H1 (cell line): ENCODE results near the gene THOP1. TPM values are rescaled to one million over a fixed set of nuclear protein-coding genes. Genes with fewer than 3 reads are reported as not detected.

Experiments used
- CTCF ChIA-PET: fragments of 300-600 bp; sonication (Branson Sonifier 250); formaldehyde crosslinking; loops from one replicate; lab custom pipeline; 2021; ENCODE audit not compliant: partially characterized antibody; lab: Charles Lee
- POLR2A ChIA-PET: fragments of 300-600 bp; sonication (Branson Sonifier 250); formaldehyde crosslinking; loops from one replicate; lab custom pipeline; 2021; ENCODE audit warnings: inconsistent platforms; ENCODE audit not compliant: partially characterized antibody; lab: Charles Lee
- DNase-seq, 2 experiments: peaks; one replicate each; pipeline versions ENCODE4 v3.0.0 to v3.0.0-alpha.2; 2010 to 2022; ENCODE audit warnings: low spot score in 2 of 2, low read depth in 1 of 2, mixed read lengths in 1 of 2
- FAIRE-seq: peaks from 2 replicates; lab custom pipeline; 2011; peaks lifted over from hg19 to GRCh38; lab: Jason Lieb, UNC
- H2AFZ ChIP-seq: 2 replicates; pipeline ENCODE4 v1.8.1; 2012; ENCODE audit warnings: low read length, inconsistent platforms
- H2AK5ac ChIP-seq: 2 replicates; pipeline ENCODE4 v1.6.1; 2013; ENCODE audit warnings: low read depth, low read length
- H2BK120ac ChIP-seq: replicated peaks from 2 replicates; pipeline ENCODE3; 2013; ENCODE audit warnings: low read depth, low read length, inconsistent platforms
- H2BK12ac ChIP-seq: 2 replicates; pipeline ENCODE4 v1.6.1; 2013; ENCODE audit warnings: low read depth, low read length
- H2BK15ac ChIP-seq: 2 replicates; pipeline ENCODE4 v1.6.1; 2013; ENCODE audit warnings: low read length
- H2BK20ac ChIP-seq: 2 replicates; pipeline ENCODE4 v1.6.1; 2013; ENCODE audit warnings: low read length
- H2BK5ac ChIP-seq: 2 replicates; pipeline ENCODE4 v1.6.1; 2013; ENCODE audit warnings: low read depth, low read length
- H3K14ac ChIP-seq: 2 replicates; pipeline ENCODE4 v1.6.1; 2013; ENCODE audit warnings: inconsistent platforms; ENCODE audit not compliant: insufficient read length
- H3K18ac ChIP-seq: 2 replicates; pipeline ENCODE4 v1.6.1; 2013; ENCODE audit warnings: low read length; ENCODE audit errors: extremely low read depth
- H3K23ac ChIP-seq: 2 replicates; pipeline ENCODE4 v1.6.1; 2013; ENCODE audit warnings: inconsistent platforms; ENCODE audit not compliant: insufficient read length
- H3K23me2 ChIP-seq: 2 replicates; pipeline ENCODE4 v1.6.1; 2013; ENCODE audit warnings: low read depth, low read length
- H3K27ac ChIP-seq: 2 replicates; pipeline ENCODE4 v1.6.1; 2011; ENCODE audit warnings: low read depth, low read length, inconsistent platforms
- H3K27me3 ChIP-seq, 4 experiments: replicated peaks in 1 of 4; 1 replicate in 1 of 4; 2 replicates in 3 of 4; pipeline versions ENCODE4 v1.6.1 to v1.8.1; 2011 to 2013; ENCODE audit warnings: low read length in 3 of 4, mild to moderate bottlenecking in 3 of 4, inconsistent platforms in 2 of 4, mixed read lengths in 2 of 4, moderate library complexity in 1 of 4; ENCODE audit not compliant: control insufficient read depth in 3 of 4, insufficient read depth in 3 of 4; ENCODE audit errors: extremely low read depth in 1 of 4
- H3K36me3 ChIP-seq, 4 experiments: 2 replicates each; pipeline versions ENCODE4 v1.6.1 to v1.8.1; 2011 to 2013; ENCODE audit warnings: mild to moderate bottlenecking in 4 of 4, low read length in 3 of 4, moderate library complexity in 2 of 4, control low read depth in 1 of 4, inconsistent platforms in 1 of 4; ENCODE audit not compliant: insufficient read depth in 4 of 4, control insufficient read depth in 2 of 4
- H3K4ac ChIP-seq: replicated peaks from 2 replicates; pipeline ENCODE3; 2013; ENCODE audit warnings: low read length, low read depth, mixed read lengths, inconsistent platforms; ENCODE audit not compliant: insufficient read length
- H3K4me1 ChIP-seq, 4 experiments: replicated peaks in 1 of 4; 1 replicate in 1 of 4; 2 replicates in 3 of 4; pipeline versions ENCODE4 v1.6.1 to v1.8.1; 2011 to 2013; ENCODE audit warnings: low read length in 3 of 4, inconsistent platforms in 2 of 4, mixed read lengths in 1 of 4; ENCODE audit not compliant: insufficient read depth in 4 of 4, control insufficient read depth in 3 of 4
- H3K4me2 ChIP-seq, 2 experiments: 2 replicates each; pipeline versions ENCODE4 v1.6.1 to v1.8.1; 2011 to 2013; ENCODE audit warnings: low read depth in 2 of 2, low read length in 2 of 2, control low read depth in 1 of 2, inconsistent platforms in 1 of 2, mild to moderate bottlenecking in 1 of 2; ENCODE audit not compliant: insufficient read depth in 1 of 2
- H3K4me3 ChIP-seq, 4 experiments: fragments of 200-600, 300-600 bp in 1 of 4; sonication (generic), shearing (Covaris generic), sonication (Bioruptor Twin) in 1 of 4; 2 replicates each; pipeline versions ENCODE4 v1.5.1 to v1.8.1; 2011 to 2016; ENCODE audit warnings: low read length in 4 of 4, low read depth in 3 of 4, control low read depth in 2 of 4, inconsistent platforms in 2 of 4, mild to moderate bottlenecking in 2 of 4, mixed read lengths in 1 of 4, moderate library complexity in 1 of 4; ENCODE audit not compliant: insufficient read depth in 2 of 4; ENCODE audit errors: extremely low read depth in 1 of 4
- H3K56ac ChIP-seq: replicated peaks from 2 replicates; pipeline ENCODE3; 2013; ENCODE audit warnings: low read depth, mild to moderate bottlenecking, mixed read lengths, low read length, inconsistent platforms; ENCODE audit not compliant: insufficient read length
- H3K79me1 ChIP-seq: 2 replicates; pipeline ENCODE4 v1.6.1; 2013; ENCODE audit warnings: low read depth, low read length, control low read depth
- H3K79me2 ChIP-seq, 2 experiments: 2 replicates each; pipeline versions ENCODE4 v1.6.1 to v1.8.1; 2012 to 2013; ENCODE audit warnings: low read length in 2 of 2, mild to moderate bottlenecking in 2 of 2, inconsistent platforms in 1 of 2; ENCODE audit not compliant: insufficient read depth in 2 of 2, control insufficient read depth in 1 of 2
- H3K9ac ChIP-seq, 4 experiments: replicated peaks in 1 of 4; 1 replicate in 1 of 4; 2 replicates in 3 of 4; pipeline versions ENCODE4 v1.6.1 to v1.8.1; 2011 to 2013; ENCODE audit warnings: low read depth in 3 of 4, low read length in 3 of 4, control low read depth in 2 of 4, mild to moderate bottlenecking in 2 of 4, moderate library complexity in 2 of 4, inconsistent platforms in 1 of 4; ENCODE audit errors: extremely low read depth in 1 of 4
- H3K9me3 ChIP-seq, 2 experiments: 2 replicates each; pipeline versions ENCODE4 v1.6.1 to v1.8.1; 2012 to 2013; ENCODE audit warnings: mild to moderate bottlenecking in 2 of 2, moderate library complexity in 2 of 2, control low read depth in 1 of 2, inconsistent platforms in 1 of 2, low read depth in 1 of 2, low read length in 1 of 2, mixed read lengths in 1 of 2; ENCODE audit not compliant: insufficient read depth in 2 of 2
- H4K20me1 ChIP-seq, 2 experiments: replicated peaks in 1 of 2; 2 replicates each; pipeline versions ENCODE3 to v1.8.1; 2011 to 2013; ENCODE audit warnings: inconsistent platforms in 2 of 2, low read length in 2 of 2, mild to moderate bottlenecking in 1 of 2; ENCODE audit not compliant: insufficient read depth in 2 of 2, control insufficient read depth in 1 of 2
- H4K5ac ChIP-seq: 2 replicates; pipeline ENCODE4 v1.6.1; 2013; ENCODE audit warnings: low read length, low read depth, mixed read lengths, inconsistent platforms; ENCODE audit not compliant: insufficient read length
- H4K8ac ChIP-seq: 2 replicates; pipeline ENCODE4 v1.8.0; 2013; ENCODE audit warnings: mild to moderate bottlenecking, moderate library complexity, low read length, inconsistent platforms; ENCODE audit not compliant: insufficient read depth; ENCODE audit errors: extremely low read depth
- H4K91ac ChIP-seq: replicated peaks from 2 replicates; pipeline ENCODE3; 2013; ENCODE audit warnings: low read length, mixed read lengths, inconsistent platforms; ENCODE audit not compliant: insufficient read length
- BCL11A ChIP-seq, 2 experiments: IDR thresholded peaks; one replicate each; pipeline ENCODE4 v1.6.1; 2011; ENCODE audit warnings: low read depth in 2 of 2, low read length in 2 of 2, mild to moderate bottlenecking in 2 of 2
- BRCA1 ChIP-seq: IDR thresholded peaks from 2 replicates; pipeline ENCODE4 v1.6.1; 2012; ENCODE audit warnings: low read depth, low read length, improper control_type of control experiment
- CBX5 ChIP-seq: fragments of 300-800, 300-1000 bp; sonication (generic); IDR thresholded peaks from 2 replicates; pipeline ENCODE4 v1.7.1; 2016; ENCODE audit warnings: antibody characterized with exemption, low read length, low read depth
- FOSL1 ChIP-seq: IDR thresholded peaks from 2 replicates; pipeline ENCODE4 v1.6.1; 2011; ENCODE audit warnings: mild to moderate bottlenecking, low read depth, low read length, moderate library complexity; ENCODE audit not compliant: insufficient read depth
- GABPA ChIP-seq: IDR thresholded peaks from 2 replicates; pipeline ENCODE4 v1.6.1; 2011; ENCODE audit warnings: mild to moderate bottlenecking, low read length, moderate library complexity, borderline replicate concordance; ENCODE audit not compliant: insufficient read depth
- GTF2F1 ChIP-seq: IDR thresholded peaks from 2 replicates; pipeline ENCODE4 v1.6.1; 2012; ENCODE audit warnings: low read depth, low read length, improper control_type of control experiment, borderline replicate concordance
- MAFK ChIP-seq: IDR thresholded peaks from 2 replicates; pipeline ENCODE4 v1.6.1; 2012; ENCODE audit warnings: low read depth, mild to moderate bottlenecking, improper control_type of control experiment, low read length
- POLR2AphosphoS5 ChIP-seq: IDR thresholded peaks from 2 replicates; pipeline ENCODE4 v1.6.1; 2011; ENCODE audit warnings: low read depth, low read length
- RFX5 ChIP-seq: IDR thresholded peaks from 2 replicates; pipeline ENCODE4 v1.6.1; 2011; ENCODE audit warnings: low read depth, low read length, improper control_type of control experiment, borderline replicate concordance
- RXRA ChIP-seq: IDR thresholded peaks from 2 replicates; pipeline ENCODE4 v1.6.1; 2011; ENCODE audit warnings: low read depth, mild to moderate bottlenecking, low read length, moderate library complexity; ENCODE audit not compliant: insufficient read depth
- SAP30 ChIP-seq: fragments of 300-600 bp; sonication (generic); IDR thresholded peaks from 2 replicates; pipeline ENCODE4 v1.7.1; 2012; ENCODE audit warnings: low read length, moderate library complexity, mild to moderate bottlenecking, inconsistent platforms; ENCODE audit not compliant: insufficient read depth, insufficient replicate concordance
- SIN3A ChIP-seq, 2 experiments: IDR thresholded peaks in 1 of 2; conservative IDR thresholded peaks in 1 of 2; 2 replicates each; pipeline ENCODE4 v1.6.1; 2011 to 2012; ENCODE audit warnings: low read length in 2 of 2, improper control_type of control experiment in 1 of 2, low read depth in 1 of 2, mild to moderate bottlenecking in 1 of 2
- SIRT6 ChIP-seq: IDR thresholded peaks from one replicate; pipeline ENCODE4 v1.7.1; 2012; ENCODE audit warnings: low read length, inconsistent platforms
- TAF1 ChIP-seq: IDR thresholded peaks from 2 replicates; pipeline ENCODE4 v1.6.1; 2011; ENCODE audit warnings: mild to moderate bottlenecking, low read depth, low read length
- ZNF274 ChIP-seq: IDR thresholded peaks from 2 replicates; pipeline ENCODE4 v1.7.0; 2012; ENCODE audit warnings: low read length, borderline replicate concordance; ENCODE audit errors: extremely low read depth
- WGBS, 2 experiments: shearing (Covaris generic) in 1 of 2; methylation state at CpG; one replicate each; pipeline versions ENCODE4 v1.1.6 to v1.1.7; 2013 to 2015; ENCODE audit warnings: low lambda C conversion rate in 2 of 2, mixed read lengths in 2 of 2, inconsistent platforms in 1 of 2, low coverage in 1 of 2, missing lambda C conversion rate in 1 of 2; ENCODE audit not compliant: insufficient replicate concordance in 2 of 2, insufficient coverage in 1 of 2, insufficient read length in 1 of 2; ENCODE audit errors: extremely low coverage in 1 of 2, missing lambda C conversion rate in 1 of 2; 5-methylcytosine and 5-hydroxymethylcytosine counted together
- polyA plus RNA-seq, 7 experiments: library from polyadenylated mRNA; depleted of rRNA in 3 of 7; stranded (reverse) in 5 of 7; unstranded in 2 of 7; fragments of >200 nt in 5 of 7; fragments of 200-250 nt in 2 of 7; gene quantifications; 1 replicate in 5 of 7; 2 replicates in 1 of 7; 4 replicates in 1 of 7; pipeline versions ENCODE4 v1.2.1 to v1.2.3, GENCODE V29; 2011 to 2013; ENCODE audit warnings: missing spikeins in 2 of 7, mixed read lengths in 2 of 7
- total RNA-seq: library from RNA; stranded (reverse); fragmentation: NEBNext Ultra II Directional; extraction: Animal tissue kit (Norgen Biotek cat#: 25700); gene quantifications from 2 replicates; pipeline ENCODE4 v1.2.1, GENCODE V29; 2021

The THOP1 gene
- total and polyA plus RNA-seq, 2 of the 8 experiments (the other 6 are each of a cell fraction or from before 2014, with no cell fraction given) = 136 to 159 TPM

DNA sequence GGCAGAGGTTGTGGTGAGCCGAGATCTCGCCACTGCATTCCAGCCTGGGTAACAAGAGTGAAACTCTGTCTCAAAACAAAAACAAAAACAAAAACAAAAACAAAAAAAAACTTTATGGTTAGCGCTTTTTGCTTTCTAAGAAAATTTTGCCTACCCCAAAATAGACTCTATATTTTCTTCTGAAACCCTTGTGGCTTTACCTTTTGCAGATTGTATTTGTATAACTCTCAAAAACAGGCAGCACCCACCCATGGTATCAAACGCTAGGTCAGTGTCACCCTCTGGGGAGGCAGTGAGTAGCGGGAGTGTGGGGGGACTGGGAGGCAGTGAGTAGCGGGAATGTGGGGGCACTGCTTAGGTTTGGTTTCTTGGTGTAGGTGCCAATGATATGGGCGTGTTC lies 38.0 kb upstream of the THOP1 start:
- H3K79me2 ChIP-seq = no peaks in the 10 kb centered on the region
- H4K8ac ChIP-seq = no peak overlapping the region
- no peak overlapping the region for H2BK20ac ChIP-seq
- H3K27me3 ChIP-seq = peaks cover 0 to 8% (median 2%) of the 10 kb centered on the region in 4 experiments; a peak in 2 of 7 replicates
- 85% methylated on average over 7 of the region's 7 CpGs; no CpG with 5 or more reads in 1 of the 2 experiments for WGBS, 2 experiments
- H3K23ac ChIP-seq = no peak overlapping the region
- no peaks in the 10 kb centered on the region for H3K79me1 ChIP-seq
- H3K4ac ChIP-seq = no peak overlapping the region
- no peak overlapping the region for H3K4me2 ChIP-seq
- H3K9me3 ChIP-seq = no peaks in the 10 kb centered on the region
- DNase-seq (no peak), FAIRE-seq (no peak)
- no peaks in the 10 kb centered on the region for H3K4me1 ChIP-seq
- POLR2A ChIA-PET = interaction anchor here (0.7 kb wide), 1 partner anchor 72 kb away, joined by 3 read pairs; no protein-coding TSS in a partner anchor
- no peak overlapping the region for H4K5ac ChIP-seq
- no peaks in the 10 kb centered on the region for H3K36me3 ChIP-seq
- H2BK12ac ChIP-seq = no peak overlapping the region
- H3K14ac ChIP-seq = no peak overlapping the region
- H2BK5ac ChIP-seq = no peak overlapping the region
- no peak overlapping the region for H2BK120ac ChIP-seq
- H2BK15ac ChIP-seq = no peak overlapping the region
- H3K9ac ChIP-seq = no peak overlapping the region
- no peak overlapping the region for H3K56ac ChIP-seq
- no peaks in the 10 kb centered on the region for H3K23me2 ChIP-seq
- no peak overlapping the region for H4K91ac ChIP-seq
- H3K4me3 ChIP-seq = no peak overlapping the region
- no peak overlapping the region for H2AFZ ChIP-seq
- no peak overlapping the region for H2AK5ac ChIP-seq
- no peak overlapping the region for H3K27ac ChIP-seq
- CTCF ChIA-PET = interaction anchor here (3.8 to 9.8 kb wide), 2 partner anchors 94 to 99 kb away, joined by 19 to 117 read pairs; no protein-coding TSS in a partner anchor
- no peaks in the 10 kb centered on the region for H4K20me1 ChIP-seq
- no peak overlapping the region for H3K18ac ChIP-seq
- TF ChIP-seq RXRA = no peak
- no peak for TF ChIP-seq FOSL1
- no peak for TF ChIP-seq SIN3A (conservative IDR thresholded peaks at IDR 0.05 in 1 of 2, IDR thresholded peaks at IDR 0.05 in 1 of 2; ENCODE audit: low read depth in 1 of 2, low read length in 2 of 2)
- TF ChIP-seq RFX5 = no peak
- no peak for TF ChIP-seq ZNF274
- TF ChIP-seq BRCA1 = no peak
- no peak for TF ChIP-seq BCL11A (IDR thresholded peaks at IDR 0.05; ENCODE audit: low read depth in 2 of 2, low read length in 2 of 2)
- no peak for TF ChIP-seq CBX5
- TF ChIP-seq POLR2AphosphoS5 = no peak
- TF ChIP-seq SIRT6 = no peak
- no peak for TF ChIP-seq TAF1
- TF ChIP-seq SAP30 = no peak
- TF ChIP-seq MAFK = no peak
- no peak for TF ChIP-seq GTF2F1
- no peak for TF ChIP-seq GABPA
